Muscle of leg (tissue), 11 donors: ENCODE measurements around the gene ZFAND3. TPM values are rescaled to one million over a fixed set of nuclear protein-coding genes. Genes with fewer than 3 reads are reported as not detected.
"Not testable (repeated sequence)": the region's sequence is repeated elsewhere in the genome, so short reads cannot be mapped to it uniquely, and the experiment has no call there.

Source experiments
- DNase-seq: peaks from one replicate; pipeline ENCODE4 v3.0.0; 2013
- H3K27ac ChIP-seq: one replicate; pipeline ENCODE4 v1.5.1; 2013; ENCODE audit warnings: mild to moderate bottlenecking, low read length, control low read depth
- H3K27me3 ChIP-seq: one replicate; pipeline ENCODE4 v1.6.1; 2013; ENCODE audit warnings: low read length; ENCODE audit not compliant: control insufficient read depth, insufficient read depth
- H3K36me3 ChIP-seq: one replicate; pipeline ENCODE4 v1.6.1; 2013; ENCODE audit warnings: low read length; ENCODE audit not compliant: control insufficient read depth, insufficient read depth
- H3K4me1 ChIP-seq: one replicate; pipeline ENCODE4 v1.6.1; 2013; ENCODE audit warnings: low read length; ENCODE audit not compliant: control insufficient read depth, insufficient read depth
- H3K4me3 ChIP-seq: one replicate; pipeline ENCODE4 v1.5.1; 2013; ENCODE audit warnings: low read length, control low read depth
- H3K9me3 ChIP-seq: replicated peaks from 2 replicates; pipeline ENCODE4 v1.6.1; 2013; ENCODE audit warnings: low read depth, low read length; ENCODE audit not compliant: control insufficient read depth
- WGBS: methylation state at CpG from one replicate; pipeline ENCODE4 v1.1.5; 2013; ENCODE audit warnings: missing lambda C conversion rate; ENCODE audit not compliant: insufficient coverage; 5-methylcytosine and 5-hydroxymethylcytosine counted together
- polyA plus RNA-seq, 8 donors: library from polyadenylated mRNA; unstranded; fragments of 120-200 nt; gene quantifications; one replicate each; pipeline versions ENCODE4 v1.2.1 to v1.2.3, GENCODE V29; 2013; ENCODE audit warnings: inconsistent platforms in 1 of 8, low replicate concordance in 1 of 8; ENCODE audit not compliant: insufficient read length in 8 of 8, insufficient read depth in 1 of 8
- total RNA-seq: library from RNA; stranded (reverse); fragments of 120-200 nt; gene quantifications from one replicate; pipeline ENCODE4 v1.2.4, GENCODE V29; 2013

The ZFAND3 gene
- total and polyA plus RNA-seq, 9 donors, result 13.8 to 92.1 (median 83.8) TPM

- Histone ChIP-seq H3K27me3 (no peaks in the 10 kb centered on the region), H3K4me1 (peaks cover 4% of the 10 kb centered on the region), H3K9me3 (peaks cover 5% of the 10 kb centered on the region), H3K36me3 (no peaks in the 10 kb centered on the region), H3K4me3 (no peak overlapping the region), H3K27ac (no peak overlapping the region)
- no peak for DNase-seq
Observed at GRCh38 chr6:37889486-37889885, 70.0 kb downstream of the ZFAND3 start.

GRCh38 chr6:37891072-37891471 lies 71.5 kb downstream of the ZFAND3 start:
- peaks cover 7% of the 10 kb centered on the region for H3K9me3 ChIP-seq
- no peaks in the 10 kb centered on the region for H3K27me3 ChIP-seq
- DNase-seq, result no peak
- no peak overlapping the region for H3K4me3 ChIP-seq
- no CpG with 5 or more reads among the region's 5 CpGs for WGBS
- H3K4me1 ChIP-seq, result peaks cover 4% of the 10 kb centered on the region
- no peaks in the 10 kb centered on the region for H3K36me3 ChIP-seq
- no peak overlapping the region for H3K27ac ChIP-seq

- Histone ChIP-seq H3K27me3 (no peaks in the 10 kb centered on the region), H3K4me3 (no peak overlapping the region), H3K9me3 (peaks cover 7% of the 10 kb centered on the region), H3K27ac (no peak overlapping the region), H3K4me1 (peaks cover 4% of the 10 kb centered on the region), H3K36me3 (no peaks in the 10 kb centered on the region)
- no CpG with 5 or more reads among the region's 3 CpGs for WGBS
- DNase-seq, result no peak
Observed at GRCh38 chr6:37893257-37893656, 73.7 kb downstream of the ZFAND3 start.

GRCh38 chr6:37893734-37894133 lies 74.2 kb downstream of the ZFAND3 start:
- not testable (repeated sequence) for H3K4me3 ChIP-seq, H3K27me3 ChIP-seq, H3K27ac ChIP-seq, H3K36me3 ChIP-seq, DNase-seq, H3K4me1 ChIP-seq, H3K9me3 ChIP-seq
- 75% methylated on average over 6 of the region's 9 CpGs for WGBS

GRCh38 chr6:37894585-37894984 lies 75.1 kb downstream of the ZFAND3 start:
- WGBS, result no CpG with 5 or more reads among the region's 5 CpGs
- Histone ChIP-seq H3K9me3 (peaks cover 7% of the 10 kb centered on the region), H3K4me1 (no peaks in the 10 kb centered on the region), H3K36me3 (no peaks in the 10 kb centered on the region), H3K4me3 (no peak overlapping the region), H3K27me3 (no peaks in the 10 kb centered on the region), H3K27ac (no peak overlapping the region)
- DNase-seq, result no peak

- 83% methylated on average over 1 of the region's 5 CpGs for WGBS
- no peaks in the 10 kb centered on the region for H3K36me3 ChIP-seq
- DNase-seq, result no peak
- peaks cover 7% of the 10 kb centered on the region for H3K9me3 ChIP-seq
- no peak overlapping the region for H3K4me3 ChIP-seq
- no peaks in the 10 kb centered on the region for H3K4me1 ChIP-seq
- H3K27me3 ChIP-seq, result no peaks in the 10 kb centered on the region
- no peak overlapping the region for H3K27ac ChIP-seq
Observed at GRCh38 chr6:37897321-37897720, 77.8 kb downstream of the ZFAND3 start.

- Histone ChIP-seq H3K27me3 (no peaks in the 10 kb centered on the region), H3K4me3 (no peak overlapping the region), H3K27ac (no peak overlapping the region), H3K4me1 (no peaks in the 10 kb centered on the region), H3K9me3 (peaks cover 7% of the 10 kb centered on the region), H3K36me3 (no peaks in the 10 kb centered on the region)
- 60% methylated on average over 1 of the region's 4 CpGs for WGBS
- DNase-seq, result no peak
Observed at GRCh38 chr6:37897818-37898515, 78.4 kb downstream of the ZFAND3 start.

GRCh38 chr6:37903351-37904340 lies 84.1 kb downstream of the ZFAND3 start:
- Histone ChIP-seq H3K9me3 (no peaks in the 10 kb centered on the region), H3K4me3 (no peak overlapping the region), H3K27ac (no peak overlapping the region), H3K4me1 (no peaks in the 10 kb centered on the region), H3K27me3 (no peaks in the 10 kb centered on the region), H3K36me3 (no peaks in the 10 kb centered on the region)
- DNase-seq, result peak; percentile 20
- no CpG with 5 or more reads among the region's 9 CpGs for WGBS

- Histone ChIP-seq H3K27me3 (no peaks in the 10 kb centered on the region), H3K36me3 (no peaks in the 10 kb centered on the region), H3K4me1 (no peaks in the 10 kb centered on the region), H3K9me3 (no peaks in the 10 kb centered on the region), H3K4me3 (no peak overlapping the region), H3K27ac (no peak overlapping the region)
- no peak for DNase-seq
- WGBS, result 88% methylated on average over 1 of the region's 3 CpGs
Observed at GRCh38 chr6:37904590-37904989, 85.1 kb downstream of the ZFAND3 start.

GRCh38 chr6:37906121-37906520 lies 86.6 kb downstream of the ZFAND3 start:
- no peak overlapping the region for H3K27ac ChIP-seq
- no peak for DNase-seq
- H3K27me3 ChIP-seq, result no peaks in the 10 kb centered on the region
- H3K9me3 ChIP-seq, result no peaks in the 10 kb centered on the region
- no peaks in the 10 kb centered on the region for H3K4me1 ChIP-seq
- H3K36me3 ChIP-seq, result no peaks in the 10 kb centered on the region
- no CpG with 5 or more reads among the region's 4 CpGs for WGBS
- H3K4me3 ChIP-seq, result no peak overlapping the region
